Omental fat pad (tissue), 4 donors: Measurements from ENCODE around the gene SLCO3A1. TPM values are rescaled to one million over a fixed set of nuclear protein-coding genes. Genes with fewer than 3 reads are reported as not detected.

ENCODE experiments used
- ATAC-seq: fragments of 150-250 bp; one replicate; pipeline ENCODE4 v1.9.1; 2016; ENCODE audit warnings: mild to moderate bottlenecking, moderate library complexity; ENCODE audit not compliant: low FRiP score
- DNase-seq: peaks from one replicate; pipeline ENCODE4 v3.0.0-alpha.2; 2019; ENCODE audit warnings: low spot score
- total RNA-seq, 4 donors: library from RNA; depleted of rRNA; stranded (reverse); fragments of >200 nt; gene quantifications; one replicate each; pipeline ENCODE4 v1.1.0, GENCODE V29; 2016
- TF ChIP-seq, protein P1 (sequence below), 3 donors: fragments of 450-650 bp; IDR thresholded peaks; one replicate each; pipeline ENCODE4 v1.5.1; 2016 to 2017; ENCODE audit warnings: antibody characterized with exemption in 3 of 3, mild to moderate bottlenecking in 3 of 3, moderate library complexity in 2 of 3

The SLCO3A1 gene
- total RNA-seq, 4 donors from 2014 or later, result 12.3 to 21.8 (median 14.8) TPM

DNA sequence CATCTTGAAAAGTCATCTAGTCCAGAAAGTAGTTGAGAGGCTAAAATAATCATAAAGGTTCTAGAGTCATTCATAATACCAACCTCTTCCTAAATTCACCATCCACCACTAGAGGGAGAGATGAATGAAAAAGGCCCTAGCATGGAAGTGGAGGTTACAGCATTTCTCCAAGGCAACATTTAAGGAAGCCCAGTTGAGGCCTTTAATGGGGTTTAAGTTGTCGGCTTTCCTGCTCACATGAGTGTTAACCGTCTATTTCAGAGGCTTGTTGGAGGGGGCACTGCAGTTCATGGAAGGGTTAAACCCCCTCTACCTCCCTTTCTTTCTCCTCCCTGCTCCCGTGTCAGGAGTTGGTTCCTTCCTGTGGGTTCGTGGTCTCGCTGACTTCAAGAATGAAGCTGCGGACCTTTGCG lies 3.8 kb upstream of the SLCO3A1 start:
- DNase-seq, result no peak
- no peak for ATAC-seq
- TF ChIP-seq, protein P1, sequence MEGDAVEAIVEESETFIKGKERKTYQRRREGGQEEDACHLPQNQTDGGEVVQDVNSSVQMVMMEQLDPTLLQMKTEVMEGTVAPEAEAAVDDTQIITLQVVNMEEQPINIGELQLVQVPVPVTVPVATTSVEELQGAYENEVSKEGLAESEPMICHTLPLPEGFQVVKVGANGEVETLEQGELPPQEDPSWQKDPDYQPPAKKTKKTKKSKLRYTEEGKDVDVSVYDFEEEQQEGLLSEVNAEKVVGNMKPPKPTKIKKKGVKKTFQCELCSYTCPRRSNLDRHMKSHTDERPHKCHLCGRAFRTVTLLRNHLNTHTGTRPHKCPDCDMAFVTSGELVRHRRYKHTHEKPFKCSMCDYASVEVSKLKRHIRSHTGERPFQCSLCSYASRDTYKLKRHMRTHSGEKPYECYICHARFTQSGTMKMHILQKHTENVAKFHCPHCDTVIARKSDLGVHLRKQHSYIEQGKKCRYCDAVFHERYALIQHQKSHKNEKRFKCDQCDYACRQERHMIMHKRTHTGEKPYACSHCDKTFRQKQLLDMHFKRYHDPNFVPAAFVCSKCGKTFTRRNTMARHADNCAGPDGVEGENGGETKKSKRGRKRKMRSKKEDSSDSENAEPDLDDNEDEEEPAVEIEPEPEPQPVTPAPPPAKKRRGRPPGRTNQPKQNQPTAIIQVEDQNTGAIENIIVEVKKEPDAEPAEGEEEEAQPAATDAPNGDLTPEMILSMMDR (IDR thresholded peaks at IDR 0.05), result no peak

DNA sequence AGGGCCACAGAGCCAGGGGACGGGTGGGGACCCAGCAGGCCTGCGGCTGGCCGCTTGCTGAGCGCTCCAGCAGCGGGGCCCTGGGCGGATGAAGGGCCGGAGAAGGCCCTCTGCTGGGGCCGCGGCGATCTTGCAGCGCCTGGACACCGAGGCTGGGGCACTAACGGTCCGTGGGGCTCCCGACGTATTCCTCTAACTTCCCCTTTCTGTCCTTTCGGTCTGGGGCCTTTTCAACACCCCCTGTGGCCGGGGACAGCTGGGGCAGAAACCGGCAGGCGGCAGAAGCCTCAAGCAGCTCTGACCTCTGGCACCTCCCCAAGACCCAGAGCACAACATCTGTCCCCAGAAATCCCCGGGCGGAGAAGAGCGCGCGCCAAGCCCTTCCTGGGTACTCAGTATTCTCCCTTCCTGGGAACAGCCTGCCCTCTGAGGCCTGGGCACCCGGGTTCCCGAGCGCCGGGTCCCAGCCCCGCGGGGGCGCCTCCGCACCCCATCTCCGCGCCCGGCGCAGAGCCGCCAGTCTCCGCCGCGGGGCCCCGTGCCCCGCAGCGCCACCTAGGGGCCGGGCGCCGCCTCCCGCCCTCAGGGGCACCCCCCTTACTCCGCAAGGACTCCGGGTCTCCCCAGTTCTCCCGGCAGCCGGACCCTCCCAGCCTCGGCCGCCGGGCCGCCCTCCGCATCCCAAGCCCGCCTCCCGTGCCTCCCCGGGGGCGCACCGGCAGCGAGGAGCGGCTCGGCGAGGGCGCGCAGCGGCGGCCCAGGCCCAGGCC lies 582 bp upstream of the SLCO3A1 start:
- DNase-seq, result no peak
- peak; percentile 85 for ATAC-seq
- TF ChIP-seq, protein P1 (IDR thresholded peaks at IDR 0.05), result peak in 1 of 3 donors; percentile 83

GRCh38 chr15:91853948-91854638 lies 585 bp downstream of the SLCO3A1 start:
- TF ChIP-seq, protein P1 (IDR thresholded peaks at IDR 0.05), result no peak
- peak; percentile 67 for ATAC-seq
- no peak for DNase-seq

DNA sequence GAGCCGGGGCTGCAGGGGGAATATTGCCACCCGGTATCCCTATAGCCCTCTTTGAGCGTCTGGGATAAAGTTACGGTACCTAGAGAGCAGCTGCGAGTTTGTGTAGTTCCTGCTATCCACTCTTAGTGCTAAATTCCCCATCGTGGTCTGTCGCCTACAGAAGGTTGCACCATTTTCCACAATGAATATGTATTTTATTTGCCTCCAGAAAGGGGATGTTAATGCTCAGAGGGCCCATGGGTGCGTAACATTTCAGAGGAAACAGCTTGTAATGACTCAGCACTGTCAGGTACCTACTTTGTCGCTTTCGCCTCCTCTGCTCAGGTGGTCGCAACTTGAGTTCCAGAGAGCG lies 1.1 kb downstream of the SLCO3A1 start:
- DNase-seq (no peak), ATAC-seq (no peak)
- TF ChIP-seq, protein P1 (IDR thresholded peaks at IDR 0.05), result no peak

DNA sequence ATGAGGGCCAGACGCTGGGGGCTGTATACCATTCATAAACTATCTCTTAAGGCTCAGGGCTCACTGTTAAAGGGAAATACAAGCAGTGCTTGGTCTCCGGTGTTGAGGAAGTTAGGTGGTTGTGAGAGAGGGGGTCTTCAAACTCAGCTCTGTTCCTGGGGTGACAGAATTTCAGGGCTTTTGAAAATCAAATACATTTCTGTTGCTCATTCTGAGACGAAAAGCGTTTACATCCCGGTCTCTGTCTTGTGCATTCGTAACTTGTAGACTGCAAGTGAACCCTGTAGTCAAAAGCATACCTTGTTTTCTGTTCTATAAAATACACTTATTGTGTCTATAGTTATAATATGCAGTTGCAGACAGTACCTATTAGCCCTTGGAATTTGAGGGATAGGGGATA lies 1.7 kb downstream of the SLCO3A1 start:
- no peak for ATAC-seq
- TF ChIP-seq, protein P1 (IDR thresholded peaks at IDR 0.05), result no peak
- DNase-seq, result no peak

GRCh38 chr15:91855684-91856489 lies 2.4 kb downstream of the SLCO3A1 start:
- no peak for ATAC-seq
- no peak for DNase-seq
- TF ChIP-seq, protein P1 (IDR thresholded peaks at IDR 0.05), result peak in 1 of 3 donors; percentile 34
